Fibroblast of the conjunctiva (primary cell): ENCODE results near the gene NFIX.

Experiments
- DNase-seq: peaks from one replicate; pipeline ENCODE4 v3.0.0-alpha.2; 2010; ENCODE audit warnings: low read depth

Gene NFIX

GRCh38 chr19:13022859-13023636 lies 27.8 kb downstream of the NFIX start:
- DNase-seq, result peak; percentile 96

GRCh38 chr19:13023656-13024055 lies 28.4 kb downstream of the NFIX start:
- DNase-seq, result no peak

GRCh38 chr19:13024126-13024950 lies 29.1 kb downstream of the NFIX start:
- no peak for DNase-seq

GRCh38 chr19:13024951-13025697 lies 29.8 kb downstream of the NFIX start:
- DNase-seq, result no peak

- no peak for DNase-seq
Measured at GRCh38 chr19:13025819-13026456, 30.7 kb downstream of the NFIX start.

GRCh38 chr19:13026462-13027370 lies 31.4 kb downstream of the NFIX start:
- no peak for DNase-seq

GRCh38 chr19:13027557-13027956 lies 32.3 kb downstream of the NFIX start:
- no peak for DNase-seq

GRCh38 chr19:13028027-13028426 lies 32.8 kb downstream of the NFIX start:
- DNase-seq, result no peak

GRCh38 chr19:13029301-13029880 lies 34.1 kb downstream of the NFIX start:
- no peak for DNase-seq

GRCh38 chr19:13029893-13030292 lies 34.6 kb downstream of the NFIX start:
- DNase-seq, result no peak

GRCh38 chr19:13031917-13032623 lies 36.8 kb downstream of the NFIX start:
- no peak for DNase-seq

- DNase-seq, result no peak
Measured at GRCh38 chr19:13032837-13033236, 37.6 kb downstream of the NFIX start.

- DNase-seq, result no peak
Measured at GRCh38 chr19:13033244-13033643, 38.0 kb downstream of the NFIX start.

GRCh38 chr19:13033819-13034611 lies 38.7 kb downstream of the NFIX start:
- DNase-seq, result no peak

- DNase-seq, result no peak
Measured at GRCh38 chr19:13034636-13035035, 39.4 kb downstream of the NFIX start.

GRCh38 chr19:13035820-13036365 lies 40.6 kb downstream of the NFIX start:
- no peak for DNase-seq

GRCh38 chr19:13036366-13036976 lies 41.2 kb downstream of the NFIX start:
- no peak for DNase-seq

GRCh38 chr19:13037161-13037560 lies 41.9 kb downstream of the NFIX start:
- no peak for DNase-seq
